ENCODE measurements around the gene RNF126.
A peak's percentile ranks its signal among the peaks of the same experiment; 100 is the strongest.
"Not testable (repeated sequence)": the region's sequence is repeated elsewhere in the genome, so short reads cannot be mapped to it uniquely, and the experiment has no call there.

The RNF126 gene

GRCh38 chr19:646779-647565, 16.0 kb downstream of the RNF126 start:
- no peak for DNase-seq (ENCODE audit: low spot score)

GRCh38 chr19:645912-646778, 16.9 kb downstream of the RNF126 start:
- DNase-seq (ENCODE audit: low spot score), result no peak

GRCh38 chr19:644789-645188, 18.2 kb downstream of the RNF126 start:
- no peak for DNase-seq (ENCODE audit: low spot score)

GRCh38 chr19:644363-644762, 18.7 kb downstream of the RNF126 start:
- DNase-seq (ENCODE audit: low spot score), result no peak

GRCh38 chr19:643736-644135, 19.3 kb downstream of the RNF126 start:
- DNase-seq (ENCODE audit: low spot score), result no peak

GRCh38 chr19:642767-643727, 20.0 kb downstream of the RNF126 start:
- no peak for DNase-seq (ENCODE audit: low spot score)

- DNase-seq (ENCODE audit: low spot score), result no peak
Measured at GRCh38 chr19:641702-642101, 21.3 kb downstream of the RNF126 start.

- DNase-seq (ENCODE audit: low spot score), result no peak
Measured at GRCh38 chr19:640606-641189, 22.3 kb downstream of the RNF126 start.

GRCh38 chr19:640161-640558, 22.9 kb downstream of the RNF126 start:
- DNase-seq (ENCODE audit: low spot score), result no peak

GRCh38 chr19:639253-640160, 23.5 kb downstream of the RNF126 start, which contains the start of gene FGF22:
TSS of gene FGF22 (plus strand) at chr19:639879. CDS start at chr19:639926, 47 bp downstream.
- DNase-seq (ENCODE audit: low spot score), result peak; percentile 97

GRCh38 chr19:638906-639252, 24.1 kb downstream of the RNF126 start:
- DNase-seq (ENCODE audit: low spot score), result no peak

- DNase-seq (ENCODE audit: low spot score), result no peak
Measured at GRCh38 chr19:634975-635652, 27.9 kb downstream of the RNF126 start.

- no peak for DNase-seq (ENCODE audit: low spot score)
Measured at GRCh38 chr19:633786-634639, 29.0 kb downstream of the RNF126 start.

- peak; percentile 100 for DNase-seq (ENCODE audit: low spot score)
Measured at GRCh38 chr19:633068-633785, 29.8 kb downstream of the RNF126 start, which contains the start of gene POLRMT. TSS of gene POLRMT (minus strand) at chr19:633537. CDS start at chr19:633512, 25 bp downstream.

GRCh38 chr19:632579-633067, 30.4 kb downstream of the RNF126 start:
- DNase-seq (ENCODE audit: low spot score), result peak; percentile 46

GRCh38 chr19:629961-630714, 32.9 kb downstream of the RNF126 start:
- no peak for DNase-seq (ENCODE audit: low spot score)

GRCh38 chr19:629515-629914, 33.5 kb downstream of the RNF126 start:
- DNase-seq (ENCODE audit: low spot score), result not testable (repeated sequence)
